GM06990 (cell line): ENCODE data around the gene TXNRD1.

ENCODE experiments used
- DNase-seq: peaks from one replicate; pipeline ENCODE4 v3.0.0-alpha.2; 2011; ENCODE audit not compliant: insufficient read length; ENCODE audit errors: extremely low read depth
- H3K27me3 ChIP-seq: replicated peaks from 2 replicates; pipeline ENCODE4 v1.6.0; 2011; ENCODE audit warnings: low read length; ENCODE audit not compliant: control insufficient read depth, insufficient read depth
- H3K36me3 ChIP-seq: 2 replicates; pipeline ENCODE4 v1.5.1; 2011; ENCODE audit warnings: low read length; ENCODE audit not compliant: control insufficient read depth, insufficient read depth
- H3K4me3 ChIP-seq: replicated peaks from 2 replicates; pipeline ENCODE4 v1.5.1; 2011; ENCODE audit warnings: low read depth, mild to moderate bottlenecking, control low read depth, low read length
- TF ChIP-seq, protein P1 (sequence below): IDR thresholded peaks from 2 replicates; pipeline ENCODE4 v1.5.1; 2011; ENCODE audit warnings: low read length, control low read depth, mild to moderate bottlenecking, inconsistent platforms; ENCODE audit not compliant: insufficient read depth, poor library complexity, severe bottlenecking

The TXNRD1 gene

GRCh38 chr12:104336115-104336514 lies 120.5 kb downstream of the TXNRD1 start:
- Histone ChIP-seq H3K27me3 (no peaks in the 10 kb centered on the region), H3K36me3 (peaks cover 13% of the 10 kb centered on the region), H3K4me3 (no peak overlapping the region)
- DNase-seq: no peak
- TF ChIP-seq, protein P1, sequence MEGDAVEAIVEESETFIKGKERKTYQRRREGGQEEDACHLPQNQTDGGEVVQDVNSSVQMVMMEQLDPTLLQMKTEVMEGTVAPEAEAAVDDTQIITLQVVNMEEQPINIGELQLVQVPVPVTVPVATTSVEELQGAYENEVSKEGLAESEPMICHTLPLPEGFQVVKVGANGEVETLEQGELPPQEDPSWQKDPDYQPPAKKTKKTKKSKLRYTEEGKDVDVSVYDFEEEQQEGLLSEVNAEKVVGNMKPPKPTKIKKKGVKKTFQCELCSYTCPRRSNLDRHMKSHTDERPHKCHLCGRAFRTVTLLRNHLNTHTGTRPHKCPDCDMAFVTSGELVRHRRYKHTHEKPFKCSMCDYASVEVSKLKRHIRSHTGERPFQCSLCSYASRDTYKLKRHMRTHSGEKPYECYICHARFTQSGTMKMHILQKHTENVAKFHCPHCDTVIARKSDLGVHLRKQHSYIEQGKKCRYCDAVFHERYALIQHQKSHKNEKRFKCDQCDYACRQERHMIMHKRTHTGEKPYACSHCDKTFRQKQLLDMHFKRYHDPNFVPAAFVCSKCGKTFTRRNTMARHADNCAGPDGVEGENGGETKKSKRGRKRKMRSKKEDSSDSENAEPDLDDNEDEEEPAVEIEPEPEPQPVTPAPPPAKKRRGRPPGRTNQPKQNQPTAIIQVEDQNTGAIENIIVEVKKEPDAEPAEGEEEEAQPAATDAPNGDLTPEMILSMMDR: no peak

GRCh38 chr12:104337030-104337558 lies 121.5 kb downstream of the TXNRD1 start:
- Histone ChIP-seq H3K36me3 (peaks cover 18% of the 10 kb centered on the region), H3K4me3 (no peak overlapping the region), H3K27me3 (no peaks in the 10 kb centered on the region)
- DNase-seq: no peak
- TF ChIP-seq, protein P1: no peak

DNA sequence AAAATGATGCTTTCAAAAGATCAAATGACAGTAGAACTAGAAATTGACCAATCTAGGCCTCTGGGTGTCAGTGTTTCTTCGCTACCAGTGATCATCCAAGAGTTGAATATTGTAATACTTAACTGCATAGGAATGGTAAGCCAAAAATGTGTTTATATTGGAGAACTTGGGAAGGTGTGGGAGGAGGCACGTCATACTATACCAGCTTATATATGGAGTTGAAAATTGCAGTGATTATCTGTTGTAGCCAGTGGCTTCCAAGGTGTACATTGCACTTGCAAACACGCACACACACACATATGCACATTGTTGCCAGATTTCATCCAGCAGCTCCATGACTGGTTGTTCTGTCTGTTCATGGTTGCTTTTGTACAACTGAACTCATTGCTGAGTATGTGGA lies 124.1 kb downstream of the TXNRD1 start:
- TF ChIP-seq, protein P1: no peak
- Histone ChIP-seq H3K27me3 (no peaks in the 10 kb centered on the region), H3K4me3 (no peak overlapping the region), H3K36me3 (peaks cover 26% of the 10 kb centered on the region)
- DNase-seq: no peak

DNA sequence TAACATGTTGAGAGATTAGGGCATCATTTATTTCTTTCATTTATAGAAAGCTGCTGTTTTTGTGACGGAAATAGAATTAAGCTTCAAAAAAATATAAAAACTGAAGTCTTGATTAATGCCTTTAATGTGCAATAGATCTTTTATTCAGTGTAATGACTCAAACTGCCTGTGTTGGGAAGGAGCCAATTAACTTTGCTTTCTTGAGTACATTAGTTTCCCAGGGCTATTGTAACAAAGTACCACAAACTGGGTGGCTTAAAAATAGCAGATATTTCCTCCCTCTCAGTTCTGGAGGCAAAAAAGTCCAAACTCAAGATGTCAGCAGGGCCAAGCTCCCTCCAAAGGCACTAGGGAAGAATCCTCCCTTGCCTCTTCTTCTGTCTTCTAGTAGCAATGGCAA lies 124.6 kb downstream of the TXNRD1 start:
- TF ChIP-seq, protein P1: no peak
- H3K4me3 ChIP-seq: no peak overlapping the region
- H3K27me3 ChIP-seq: no peaks in the 10 kb centered on the region
- DNase-seq: no peak
- peaks cover 26% of the 10 kb centered on the region for H3K36me3 ChIP-seq

- Histone ChIP-seq H3K4me3 (no peak overlapping the region), H3K36me3 (peaks cover 26% of the 10 kb centered on the region), H3K27me3 (no peaks in the 10 kb centered on the region)
- DNase-seq: no peak
- TF ChIP-seq, protein P1: no peak
Observed at GRCh38 chr12:104340925-104341611, 125.5 kb downstream of the TXNRD1 start.
